ENCODE results near the gene EFCAB6.

EFCAB6 gene

GRCh38 chr22:43628250-43628649 is 183.9 kb downstream of the EFCAB6 start:
- no peak for DNase-seq

DNA sequence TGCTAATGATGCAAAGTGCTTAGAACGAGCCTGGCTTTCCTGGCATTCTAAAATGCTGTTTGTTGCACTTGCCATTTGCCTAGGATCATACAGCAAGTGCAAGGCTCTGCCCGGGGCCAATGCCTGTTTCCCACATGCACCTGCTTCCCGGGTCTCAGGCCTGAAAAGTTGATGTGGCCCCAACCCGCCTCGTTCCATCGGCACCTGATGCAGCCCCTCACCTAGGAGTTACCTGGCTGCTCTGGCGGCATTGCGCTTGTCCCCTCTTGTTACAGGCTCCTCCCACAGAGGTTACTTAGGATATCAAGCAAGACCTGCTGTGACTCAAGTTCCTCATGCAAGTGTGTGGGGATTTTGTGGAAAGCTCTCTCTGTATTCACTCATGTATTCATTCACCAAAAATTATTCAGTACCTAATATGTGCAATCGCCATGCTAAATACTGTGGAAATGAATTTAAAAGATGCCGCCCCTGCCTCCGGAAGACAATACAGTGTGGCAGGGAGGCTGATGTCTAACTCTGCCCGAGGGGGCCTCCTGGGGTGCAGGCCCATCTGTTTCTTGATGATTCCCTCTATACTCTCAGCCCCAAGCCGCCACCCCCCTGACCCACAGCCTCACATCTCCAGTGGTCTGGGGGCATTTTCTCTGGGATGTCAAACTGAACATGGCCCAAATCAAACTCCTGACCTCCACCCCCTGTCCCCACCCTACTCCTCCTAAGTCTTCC is 184.5 kb downstream of the EFCAB6 start:
- no peak for DNase-seq

DNA sequence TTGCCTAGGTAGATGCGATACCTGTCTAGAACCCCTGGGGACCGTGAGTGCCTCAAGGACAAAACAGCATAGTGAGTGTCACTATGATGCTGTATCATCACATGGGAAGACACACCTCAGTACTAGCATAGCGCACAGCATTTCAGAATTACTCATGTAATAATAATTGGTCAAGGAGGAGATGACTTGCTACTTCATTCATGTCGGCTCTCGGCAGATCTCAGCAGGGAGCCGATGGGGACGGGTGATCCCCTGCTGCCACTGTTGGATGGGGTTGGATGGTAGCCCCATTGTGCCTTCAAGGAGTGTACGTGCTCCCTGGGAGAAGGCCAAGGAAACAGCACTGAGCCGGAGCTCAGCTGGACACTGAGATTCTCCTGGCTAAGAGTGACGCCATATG is 186.9 kb downstream of the EFCAB6 start:
- no peak for DNase-seq

DNA sequence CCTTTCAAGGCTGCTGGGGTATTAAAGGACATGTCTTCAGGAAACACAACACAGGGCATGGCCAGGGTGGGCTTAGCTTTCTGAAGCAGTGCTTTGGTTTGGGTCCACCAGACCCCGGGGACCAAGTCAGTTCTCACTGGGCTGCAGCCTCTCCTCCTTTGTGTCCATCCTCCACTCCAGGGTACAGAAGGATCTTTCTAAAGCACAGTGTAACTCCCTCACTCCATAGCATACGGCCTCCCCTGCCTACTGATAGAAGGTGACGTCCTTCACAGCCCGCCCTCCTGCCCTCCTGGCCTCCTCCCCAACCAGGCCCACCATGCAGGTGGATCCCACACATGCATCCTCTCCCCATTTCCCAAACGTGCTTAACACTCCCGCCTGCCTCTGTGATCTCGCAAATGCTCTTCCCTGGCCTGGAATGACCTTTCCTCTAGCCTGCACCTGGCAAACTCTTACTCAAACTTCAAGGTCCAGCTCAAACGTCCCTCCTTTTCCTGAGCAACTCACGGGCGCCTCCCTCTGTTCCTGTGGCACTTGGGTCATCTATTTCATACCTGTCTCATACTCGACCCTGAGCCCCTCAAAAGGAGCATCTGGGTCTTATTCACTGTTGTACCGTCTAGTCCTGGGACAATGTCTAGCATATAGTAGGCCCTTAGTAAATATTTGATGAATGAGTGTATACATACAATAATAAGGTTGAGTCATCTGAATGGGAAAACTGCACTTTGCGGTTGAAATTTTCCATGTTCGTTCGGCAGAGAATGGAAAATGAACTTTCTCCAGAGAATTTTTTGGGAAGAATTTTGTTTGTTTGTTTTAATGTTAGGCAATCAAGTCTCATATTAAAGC is 187.7 kb downstream of the EFCAB6 start:
- DNase-seq: no peak

GRCh38 chr22:43622886-43623285 is 189.2 kb downstream of the EFCAB6 start:
- DNase-seq: no peak

DNA sequence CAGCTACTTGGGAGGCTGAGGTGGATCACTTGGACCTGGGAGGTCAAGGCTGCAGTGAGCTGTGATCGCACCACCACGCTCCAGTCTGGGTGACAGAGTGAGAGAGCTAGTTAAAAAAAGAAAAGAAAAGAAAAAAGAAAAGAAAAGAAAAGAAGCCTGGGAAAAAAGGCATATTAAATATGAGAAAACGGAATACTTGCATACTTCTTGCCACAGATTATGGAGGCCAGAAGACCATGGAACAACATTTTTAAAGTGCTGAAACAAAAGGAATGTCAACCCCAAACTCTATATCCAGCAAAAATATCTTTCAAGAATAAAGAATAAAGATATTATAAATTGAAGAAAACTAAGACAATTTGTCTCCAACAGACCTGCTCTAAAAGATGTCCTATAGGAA is 191.9 kb downstream of the EFCAB6 start:
- no peak for DNase-seq

GRCh38 chr22:43618517-43618916 is 193.6 kb downstream of the EFCAB6 start:
- no peak for DNase-seq

- DNase-seq: no peak
These were observed 195.5 kb downstream of the EFCAB6 start for GRCh38 chr22:43616645-43617044.

DNA sequence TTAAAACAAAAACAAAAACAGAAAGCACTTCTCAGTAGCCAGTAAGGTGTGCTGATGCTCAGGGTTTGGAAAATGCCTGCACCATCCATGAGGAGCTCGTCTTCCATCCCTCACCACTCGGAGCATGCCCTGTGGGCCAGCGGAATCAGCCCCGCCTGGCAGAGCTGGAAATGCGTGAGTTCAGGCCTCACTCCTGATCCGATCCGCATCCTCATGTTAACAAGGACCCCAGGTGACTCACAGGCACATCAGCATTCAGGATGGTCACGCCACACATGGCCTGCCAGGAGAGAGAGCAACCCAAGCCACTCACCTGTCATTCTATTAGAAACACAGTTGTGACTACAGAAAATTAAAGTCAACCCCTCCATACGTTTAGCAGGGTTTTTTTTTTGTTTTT is 211.8 kb downstream of the EFCAB6 start:
- no peak for DNase-seq

DNA sequence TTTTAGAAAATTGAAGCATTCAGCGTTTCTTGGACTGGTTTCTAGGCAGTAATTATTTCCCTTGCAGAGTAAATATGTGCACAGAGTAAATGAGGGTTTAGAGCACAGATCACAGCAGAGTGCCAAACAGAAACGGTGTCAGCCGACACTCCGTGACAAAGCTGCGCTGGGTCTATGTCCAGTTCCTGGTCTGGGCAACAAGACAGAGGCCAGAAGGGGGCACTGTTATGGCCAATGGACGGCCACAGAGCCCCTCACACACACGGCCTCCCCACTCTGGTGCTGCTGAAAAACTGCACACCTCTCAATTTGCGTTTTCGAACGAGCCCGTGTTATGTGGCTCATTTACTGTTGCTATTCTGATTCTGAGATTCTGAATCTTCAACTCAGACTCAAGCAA is 219.6 kb downstream of the EFCAB6 start:
- DNase-seq: no peak

DNA sequence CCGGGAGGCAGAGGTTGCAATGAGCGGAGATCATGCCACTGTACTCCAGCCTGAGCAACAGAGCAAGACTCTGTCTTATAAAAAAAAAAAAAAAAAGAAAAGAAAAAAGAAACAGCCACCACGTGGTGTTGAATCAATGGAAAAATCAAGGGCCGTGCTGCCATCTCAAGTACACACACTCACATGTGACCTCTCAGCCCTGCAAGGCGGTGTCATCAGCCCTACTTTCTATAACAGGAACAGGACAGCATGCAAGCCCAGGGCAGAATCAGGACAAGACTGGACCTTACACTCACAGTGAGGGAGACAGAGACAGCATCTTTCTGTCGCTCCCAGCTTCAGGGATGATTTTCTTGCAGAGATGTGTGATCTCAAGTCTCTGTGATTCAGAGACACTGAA is 220.7 kb downstream of the EFCAB6 start:
- no peak for DNase-seq

GRCh38 chr22:43587574-43587973 is 224.5 kb downstream of the EFCAB6 start:
- no peak for DNase-seq

DNA sequence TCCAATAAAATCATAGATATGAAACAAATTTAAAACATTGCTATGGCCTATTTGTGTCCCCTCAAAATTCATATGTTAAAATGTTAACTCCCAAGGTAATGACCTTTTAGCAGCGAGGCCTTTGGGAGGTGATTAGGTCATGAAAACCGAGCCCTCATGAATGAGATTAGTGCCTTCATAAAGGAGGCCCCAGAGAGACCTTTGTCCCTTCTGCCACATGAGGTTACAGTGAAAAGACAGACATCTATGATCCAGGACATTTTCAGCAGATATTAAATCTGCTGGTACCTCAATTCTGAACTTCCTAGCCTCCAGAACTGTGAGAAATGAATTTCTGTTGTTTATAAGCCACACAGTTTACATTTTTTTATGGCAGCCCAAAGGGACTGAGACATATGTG is 228.6 kb downstream of the EFCAB6 start:
- no peak for DNase-seq

DNA sequence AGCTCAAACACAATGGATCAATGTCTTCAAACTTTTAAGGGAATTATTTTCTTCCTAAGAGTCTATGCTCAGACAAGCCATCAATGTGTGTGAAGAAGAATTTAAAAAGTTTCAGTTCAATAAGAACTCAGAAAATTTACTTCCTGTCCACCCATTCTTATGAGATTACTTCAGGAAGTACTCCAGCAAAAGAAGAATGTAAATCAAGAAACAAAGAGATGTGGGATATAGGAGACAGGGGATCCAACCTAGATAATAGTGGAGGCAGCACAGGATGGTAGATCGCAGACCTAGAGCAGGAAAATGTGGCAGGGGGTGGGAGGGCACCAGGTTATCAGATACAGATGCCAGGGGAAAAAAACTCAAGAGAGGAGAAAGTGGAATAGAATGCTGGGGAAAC is 229.7 kb downstream of the EFCAB6 start:
- DNase-seq: no peak

DNA sequence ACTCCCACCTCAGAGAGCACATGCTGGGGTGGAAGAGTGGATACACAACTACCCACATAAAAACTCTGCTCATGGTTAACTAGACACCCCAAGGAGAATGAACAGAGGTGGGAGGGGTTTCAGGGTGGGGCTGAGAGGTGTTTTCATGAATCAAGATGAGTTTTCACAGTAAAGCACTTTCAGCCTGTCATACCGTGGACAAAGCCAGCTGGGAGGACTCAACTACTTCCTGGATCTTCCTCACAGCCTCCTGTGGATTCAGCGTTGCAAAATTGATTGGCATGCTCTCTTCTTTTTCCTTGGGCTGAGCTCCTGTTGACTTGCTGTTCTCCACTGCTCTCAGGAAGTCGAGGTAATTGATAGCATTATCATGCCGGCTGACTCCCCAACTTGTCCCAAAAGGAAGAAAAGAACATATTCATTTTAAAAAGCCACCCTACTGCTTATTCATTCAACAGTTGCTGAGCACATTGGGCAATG is 231.8 kb downstream of the EFCAB6 start:
- no peak for DNase-seq

DNA sequence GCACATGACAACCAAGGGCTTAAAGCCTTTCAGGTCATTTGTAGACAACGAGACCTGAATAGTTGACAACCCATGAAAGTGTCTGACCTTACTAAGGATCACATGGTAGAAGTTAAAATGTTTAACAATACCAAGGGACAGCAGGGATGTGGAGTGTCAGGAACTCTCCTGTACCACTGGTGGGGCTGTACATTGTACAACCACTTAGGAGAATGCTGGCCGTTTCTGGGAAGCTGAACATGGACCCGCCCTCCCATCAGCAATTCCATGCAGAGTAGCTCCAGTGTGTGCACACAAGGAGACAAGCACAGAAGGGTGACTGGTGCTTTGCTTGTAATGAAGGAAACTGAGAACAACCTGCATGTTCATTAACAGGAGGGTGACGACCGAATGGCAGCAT is 237.4 kb downstream of the EFCAB6 start:
- DNase-seq: no peak

GRCh38 chr22:43572710-43573109 is 239.4 kb downstream of the EFCAB6 start:
- DNase-seq: no peak

GRCh38 chr22:43571181-43571580 is 240.9 kb downstream of the EFCAB6 start:
- no peak for DNase-seq

DNA sequence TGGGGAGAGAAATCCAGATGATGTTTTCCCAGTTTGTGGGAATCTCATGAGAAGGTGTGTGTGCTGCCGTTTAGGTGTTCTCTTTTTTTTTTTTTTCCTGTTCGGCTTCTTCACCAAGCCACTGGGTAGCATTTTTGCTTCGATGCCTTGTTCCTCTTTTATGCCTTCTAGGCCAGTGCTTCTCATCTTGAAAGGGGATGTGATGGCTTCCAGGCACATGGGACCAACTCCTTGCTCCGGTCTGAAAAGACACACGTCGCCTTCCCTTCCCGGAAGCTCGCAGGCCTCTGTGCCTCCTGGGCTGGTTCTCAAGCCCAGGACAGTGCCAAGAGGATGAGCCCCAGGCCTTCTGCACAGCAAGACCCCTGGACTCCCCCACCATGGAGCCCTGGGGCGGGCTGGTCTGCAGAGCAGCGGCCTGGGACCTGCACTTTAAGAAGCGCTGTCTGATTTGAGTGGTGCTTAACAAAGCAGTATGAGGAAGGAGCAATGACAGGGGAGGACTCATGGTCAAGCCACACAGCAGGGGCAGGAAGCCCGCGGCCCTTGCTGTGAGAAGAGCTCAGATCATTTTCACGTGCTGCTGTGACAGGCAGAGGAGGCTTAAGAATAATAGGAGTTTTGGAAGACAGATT is 241.5 kb downstream of the EFCAB6 start:
- DNase-seq: no peak

DNA sequence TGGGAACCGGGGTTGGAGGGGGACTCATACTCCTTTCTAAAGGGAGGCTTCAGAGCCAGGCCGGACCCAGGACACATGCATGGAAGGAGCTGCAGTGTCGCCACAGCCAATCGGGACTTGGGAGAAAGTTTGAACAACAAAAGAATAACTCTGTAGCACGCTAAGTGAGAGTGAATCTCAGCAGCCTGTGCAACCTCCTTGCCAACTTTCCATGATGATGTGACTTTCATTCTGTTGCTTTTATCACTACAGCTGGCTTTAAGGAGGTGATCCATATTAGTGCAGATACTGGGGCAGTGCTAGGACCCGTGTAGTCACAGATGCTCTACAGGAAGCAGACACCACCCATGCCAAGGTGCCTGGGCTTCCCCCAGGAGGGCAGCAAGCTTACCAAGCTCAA is 243.0 kb downstream of the EFCAB6 start:
- DNase-seq: no peak

- DNase-seq: no peak
These were observed 244.3 kb downstream of the EFCAB6 start for GRCh38 chr22:43567691-43568324.

- no peak for DNase-seq
These were observed 245.4 kb downstream of the EFCAB6 start for GRCh38 chr22:43566561-43567332.

DNA sequence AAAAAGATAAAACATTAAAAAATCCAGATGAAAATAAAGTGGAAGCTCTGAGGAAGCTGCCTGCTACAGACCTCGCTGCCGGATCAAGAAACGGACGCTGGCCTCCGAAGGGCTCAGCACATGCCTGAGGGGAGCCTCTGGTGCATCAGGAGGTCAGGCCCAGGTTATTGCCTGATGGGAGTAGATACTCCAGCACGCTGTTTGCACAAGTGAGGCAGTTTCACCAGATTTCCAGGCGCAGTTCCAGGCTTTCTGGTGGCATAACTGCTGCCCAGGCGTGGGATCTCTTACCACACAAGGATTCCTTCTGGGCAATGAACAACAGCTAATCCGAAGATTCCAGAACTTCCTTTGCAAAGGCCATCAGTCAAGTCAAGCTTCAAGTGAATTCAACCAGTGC is 246.1 kb downstream of the EFCAB6 start:
- DNase-seq: no peak
